Stimulated activated CD4-positive, alpha-beta T cell treated with anti-CD3 and anti-CD28 coated beads, Interleukin-15, amount 100 ng/mL, for 24 hours (primary cell): ENCODE measurements around the gene NT5C3A.
"Not testable (repeated sequence)": the region's sequence is repeated elsewhere in the genome, so short reads cannot be mapped to it uniquely, and the experiment has no call there.

ENCODE experiments used
- DNase-seq: peaks from one replicate; pipeline ENCODE4 v3.0.0-alpha.2; 2020

The NT5C3A gene

DNA sequence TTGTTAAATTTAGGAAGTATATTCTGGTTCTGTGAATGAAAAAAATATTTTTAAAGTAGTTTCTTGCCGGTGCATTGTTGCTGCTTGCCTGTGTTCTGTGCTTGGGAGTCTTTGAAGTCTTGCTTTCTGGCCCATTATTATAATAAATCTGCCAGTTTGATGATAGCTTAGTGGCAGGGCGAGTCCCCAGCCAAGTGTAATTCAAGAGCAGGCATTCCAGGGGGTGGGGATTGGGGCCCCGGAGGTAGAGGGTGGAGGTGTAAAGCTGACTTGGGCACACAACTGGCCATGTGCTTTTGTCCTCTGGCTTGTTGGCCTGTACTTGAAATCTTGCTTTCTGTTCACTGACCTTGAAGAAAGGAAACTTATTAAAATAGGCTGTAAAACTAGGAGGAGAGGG is 90.6 kb downstream of the NT5C3A start:
- not testable (repeated sequence) for DNase-seq

DNA sequence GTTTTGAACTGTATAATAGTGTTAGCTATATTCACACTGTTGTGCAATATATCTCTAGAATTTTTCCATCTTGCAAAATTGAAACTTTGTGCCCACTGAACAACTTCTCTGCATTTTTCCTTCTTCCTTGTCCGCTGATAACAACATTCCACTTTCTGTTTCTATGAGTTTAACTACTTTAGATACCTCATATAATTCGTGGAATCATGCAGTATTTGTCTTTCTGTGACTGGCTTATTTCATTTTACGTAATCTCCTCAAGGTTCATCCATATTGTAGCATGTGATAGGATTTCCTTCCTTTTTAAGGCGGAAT is 95.4 kb downstream of the NT5C3A start:
- DNase-seq: not testable (repeated sequence)

DNA sequence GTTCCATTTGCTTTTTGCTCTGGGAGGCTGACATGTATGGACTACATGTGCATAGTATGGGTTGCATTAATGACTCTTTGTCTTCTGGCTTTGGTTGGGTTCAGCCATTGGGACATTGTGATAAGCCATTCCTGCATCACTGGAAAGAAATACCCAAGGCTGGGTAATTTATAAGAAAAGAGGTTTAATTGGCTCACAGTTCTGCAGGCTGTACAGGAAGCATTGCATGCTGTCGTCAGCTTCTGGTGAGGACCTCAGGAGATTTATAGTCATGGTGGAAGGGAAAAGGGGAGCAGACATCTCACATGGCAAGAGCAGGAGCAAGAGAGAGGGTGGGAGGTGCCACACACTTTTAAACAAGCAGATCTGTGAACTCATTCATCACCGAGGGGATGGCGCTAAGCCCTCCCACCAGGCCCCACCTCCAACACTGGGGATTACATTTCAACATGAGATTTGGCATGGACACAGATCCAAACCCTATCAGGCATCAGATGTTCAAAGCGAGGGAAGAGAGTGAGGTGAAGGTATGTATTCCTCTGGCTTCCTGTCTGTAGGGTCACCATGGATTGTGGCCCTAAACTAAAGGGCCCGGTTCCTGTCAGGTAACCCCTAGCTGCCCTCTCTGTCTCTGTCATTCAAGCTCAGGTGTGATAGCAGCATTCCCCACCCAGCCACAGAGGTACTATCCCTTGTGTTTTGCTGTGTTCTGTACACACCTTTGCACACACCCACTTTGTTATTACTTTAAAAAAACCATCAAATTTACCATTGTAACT is 95.9 kb downstream of the NT5C3A start:
- DNase-seq: not testable (repeated sequence)

DNA sequence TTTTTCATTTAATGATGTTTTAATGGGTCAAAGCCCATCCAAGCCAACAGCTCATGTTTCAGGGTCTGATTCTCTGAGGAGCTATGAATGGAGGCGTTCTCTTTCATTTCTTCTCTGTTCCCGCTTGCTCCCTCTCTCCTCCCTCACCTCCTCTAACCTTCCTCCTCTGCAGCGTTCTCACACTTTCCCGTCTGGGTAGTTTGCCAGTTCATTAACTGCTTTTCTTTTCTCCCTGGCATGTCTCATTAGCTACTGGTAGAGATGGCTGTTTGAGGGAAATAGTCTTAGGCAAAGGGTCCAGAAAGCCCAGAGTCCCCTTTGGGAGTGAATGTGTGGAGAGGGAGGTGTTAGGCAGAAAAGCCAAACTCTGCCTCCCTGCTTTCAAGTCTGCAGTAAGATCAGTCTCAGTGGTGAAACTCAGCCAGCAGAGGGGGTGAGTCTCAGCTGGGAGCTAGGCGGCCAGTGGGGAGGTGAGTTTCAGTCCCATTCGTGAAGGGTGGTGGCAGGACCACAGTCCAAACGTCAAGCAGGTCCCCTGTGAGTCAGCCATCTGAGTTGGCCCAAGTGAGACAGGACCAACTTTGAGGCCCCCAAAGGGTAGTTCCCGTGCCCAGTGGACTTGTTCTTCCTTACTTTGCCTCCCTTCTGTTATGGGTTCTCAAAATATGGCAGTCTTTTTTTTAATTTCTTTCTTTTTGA is 98.0 kb downstream of the NT5C3A start:
- DNase-seq: not testable (repeated sequence)
